ENCODE results near the gene SIGMAR1. TPM values are rescaled to one million over a fixed set of nuclear protein-coding genes. Genes with fewer than 3 reads are reported as not detected.
A peak's percentile ranks its signal among the peaks of the same experiment; 100 is the strongest.

Gene SIGMAR1
- total and polyA plus RNA-seq, 2 of the 8 experiments (the other 6 are each of a cell fraction or from before 2014, with no cell fraction given), result 84.2 to 134 TPM

DNA sequence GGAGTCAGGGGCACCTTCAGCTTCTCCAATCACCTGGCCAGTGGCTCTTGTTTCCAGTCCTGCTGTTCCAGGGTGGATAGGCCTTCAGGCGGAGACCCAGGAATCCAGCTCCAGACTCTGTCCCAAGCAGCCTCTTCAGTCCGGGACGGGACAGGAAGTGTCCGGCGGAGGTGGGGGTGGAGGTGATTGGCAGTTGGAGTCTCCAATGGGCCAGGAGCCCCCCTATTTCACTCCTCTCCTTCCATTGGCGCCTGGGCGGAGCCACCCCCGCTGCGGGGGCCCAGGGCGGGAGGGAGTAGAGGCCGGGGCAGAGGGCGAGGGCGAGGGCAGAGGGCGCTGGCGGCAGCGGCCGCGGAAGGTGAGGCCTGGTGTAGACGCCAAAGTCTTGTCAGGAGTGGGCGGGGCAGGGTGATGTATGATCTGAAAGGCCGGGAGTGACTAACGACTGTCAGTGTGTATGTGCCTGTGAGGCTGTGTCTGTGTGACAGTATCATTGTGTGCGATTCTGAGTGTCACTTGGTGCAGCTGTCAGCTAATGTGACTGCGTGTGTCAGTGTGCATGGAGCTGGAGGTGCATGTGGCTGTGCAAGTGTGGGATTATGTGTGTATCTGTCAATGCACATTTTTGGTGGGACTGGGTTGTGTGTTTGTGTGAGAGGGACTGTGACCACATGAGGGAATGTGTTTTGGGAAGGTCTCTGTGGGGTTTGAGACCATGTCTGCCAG lies 14.5 kb upstream of the SIGMAR1 start, which contains the start of gene IL11RA:
Gene IL11RA, plus strand, starts transcription at position 310 of the 726 bp plus-strand sequence. CDS start 3,033 bp downstream, outside the sequence.
- peak; percentile 13 for FAIRE-seq
- peak within 1 kb of the TSS; percentile 65 to 77 for H3K4me2 ChIP-seq (ENCODE audit: insufficient read depth in 1 of 2, low read depth in 2 of 2, low read length in 2 of 2)
- 0 out of 2 replicates have a peak within 1 kb of the TSS, but pooled peaks have one; percentile 75 for H2AK5ac ChIP-seq (ENCODE audit: low read depth, low read length)
- peak within 1 kb of the TSS; percentile 50 for H4K5ac ChIP-seq (ENCODE audit: insufficient read length, low read depth, low read length)
- H2BK20ac ChIP-seq (ENCODE audit: low read length), result no peak within 1 kb of the TSS; the same call in 1 of the 2 replicates
- peaks cover 10% of the 10 kb centered on the region for H3K23me2 ChIP-seq (ENCODE audit: low read depth, low read length)
- ChIA-PET CTCF (ENCODE audit: partially characterized antibody) (interaction anchor here (1.0 to 15.2 kb wide), 5 partner anchors 9 to 50 kb away, joined by 3 to 277 read pairs (median 4); partner anchors contain the start of genes GALT and SIGMAR1), POLR2A (ENCODE audit: partially characterized antibody) (interaction anchor here (1.4 to 12.8 kb wide), 4 partner anchors 10 to 59 kb away, joined by 3 to 127 read pairs (median 48); partner anchors contain the start of genes ARID3C, CCL27 and SIGMAR1)
- peak within 1 kb of the TSS; percentile 77; the same call in 1 of the 2 replicates for H2BK12ac ChIP-seq (ENCODE audit: low read depth, low read length)
- H2BK15ac ChIP-seq (ENCODE audit: low read length), result peak within 1 kb of the TSS; percentile 92; the same call in 1 of the 2 replicates
- no peak within 1 kb of the TSS for H4K8ac ChIP-seq (ENCODE audit: extremely low read depth, insufficient read depth, low read length)
- H3K79me1 ChIP-seq (ENCODE audit: low read depth, low read length), result peaks cover 6% of the 10 kb centered on the region; the same call in 1 of the 2 replicates
- no peak within 1 kb of the TSS; the same call in 1 of the 2 replicates for H2BK5ac ChIP-seq (ENCODE audit: low read depth, low read length)
- peaks cover 0 to 12% of the 10 kb centered on the region in 2 experiments; a peak in 1 of 4 replicates for H3K79me2 ChIP-seq (ENCODE audit: control insufficient read depth in 1 of 2, insufficient read depth in 2 of 2, low read length in 2 of 2)
- H3K36me3 ChIP-seq (ENCODE audit: control insufficient read depth in 2 of 4, insufficient read depth in 4 of 4, low read length in 3 of 4), result peaks cover 3 to 23% (median 8%) of the 10 kb centered on the region in 4 experiments; a peak in 7 of 8 replicates
- H4K91ac ChIP-seq (replicated peaks; ENCODE audit: insufficient read length, low read length), result no peak within 1 kb of the TSS
- peak within 1 kb of the TSS; percentile 48 to 65 (median 57) for H3K4me3 ChIP-seq (ENCODE audit: extremely low read depth in 1 of 4, insufficient read depth in 2 of 4, low read depth in 3 of 4, low read length in 4 of 4)
- peaks cover 1 to 10% of the 10 kb centered on the region in 2 experiments for H4K20me1 ChIP-seq (replicated peaks in 1 of 2; ENCODE audit: control insufficient read depth in 1 of 2, insufficient read depth in 2 of 2, low read length in 2 of 2)
- no peak within 1 kb of the TSS for H3K14ac ChIP-seq (ENCODE audit: insufficient read length)
- peaks cover 6 to 30% (median 15%) of the 10 kb centered on the region in 4 experiments for H3K4me1 ChIP-seq (replicated peaks in 1 of 4; ENCODE audit: control insufficient read depth in 3 of 4, insufficient read depth in 4 of 4, low read length in 3 of 4)
- no peak within 1 kb of the TSS for H3K23ac ChIP-seq (ENCODE audit: insufficient read length)
- WGBS, 2 experiments (ENCODE audit: extremely low coverage in 1 of 2, insufficient coverage in 1 of 2, insufficient read length in 1 of 2, insufficient replicate concordance in 2 of 2, low coverage in 1 of 2, low lambda C conversion rate in 2 of 2, missing lambda C conversion rate in 1 of 2), result 14% methylated on average over 14 of the region's 24 CpGs; no CpG with 5 or more reads in 1 of the 2 experiments
- H3K27ac ChIP-seq (ENCODE audit: low read depth, low read length), result no peak within 1 kb of the TSS; the same call in 1 of the 2 replicates
- H3K18ac ChIP-seq (ENCODE audit: extremely low read depth, low read length), result peak within 1 kb of the TSS; percentile 85
- peak within 1 kb of the TSS in 2 of 4 experiments; percentile 33 to 66; a peak in 4 of 7 replicates for H3K9ac ChIP-seq (replicated peaks in 1 of 4; ENCODE audit: extremely low read depth in 1 of 4, low read depth in 3 of 4, low read length in 3 of 4)
- no peak within 1 kb of the TSS for H3K4ac ChIP-seq (replicated peaks; ENCODE audit: insufficient read length, low read depth, low read length)
- H2AFZ ChIP-seq (ENCODE audit: low read length), result peak within 1 kb of the TSS; percentile 65; the same call in 1 of the 2 replicates
- peak; percentile 81 to 94 for DNase-seq (ENCODE audit: low read depth in 1 of 2, low spot score in 2 of 2)
- H2BK120ac ChIP-seq (replicated peaks; ENCODE audit: low read depth, low read length), result no peak within 1 kb of the TSS
- H3K56ac ChIP-seq (replicated peaks; ENCODE audit: insufficient read length, low read depth, low read length), result no peak within 1 kb of the TSS
- no peaks in the 10 kb centered on the region; a peak in 1 of 7 replicates for H3K27me3 ChIP-seq (replicated peaks in 1 of 4; ENCODE audit: control insufficient read depth in 3 of 4, extremely low read depth in 1 of 4, insufficient read depth in 3 of 4, low read length in 3 of 4)
- no peaks in the 10 kb centered on the region for H3K9me3 ChIP-seq (ENCODE audit: insufficient read depth in 2 of 2, low read depth in 1 of 2, low read length in 1 of 2)
- peak in 1 of 2 experiments; percentile 4; a peak in 1 of 4 replicates for TF ChIP-seq RAD21 (IDR thresholded peaks at IDR 0.05 in 1 of 2, conservative IDR thresholded peaks at IDR 0.05 in 1 of 2; ENCODE audit: low read depth in 2 of 2, low read length in 2 of 2)
- peak; percentile 68 for TF ChIP-seq TAF1 (IDR thresholded peaks at IDR 0.05; ENCODE audit: low read depth, low read length)
- TF ChIP-seq, protein P1, sequence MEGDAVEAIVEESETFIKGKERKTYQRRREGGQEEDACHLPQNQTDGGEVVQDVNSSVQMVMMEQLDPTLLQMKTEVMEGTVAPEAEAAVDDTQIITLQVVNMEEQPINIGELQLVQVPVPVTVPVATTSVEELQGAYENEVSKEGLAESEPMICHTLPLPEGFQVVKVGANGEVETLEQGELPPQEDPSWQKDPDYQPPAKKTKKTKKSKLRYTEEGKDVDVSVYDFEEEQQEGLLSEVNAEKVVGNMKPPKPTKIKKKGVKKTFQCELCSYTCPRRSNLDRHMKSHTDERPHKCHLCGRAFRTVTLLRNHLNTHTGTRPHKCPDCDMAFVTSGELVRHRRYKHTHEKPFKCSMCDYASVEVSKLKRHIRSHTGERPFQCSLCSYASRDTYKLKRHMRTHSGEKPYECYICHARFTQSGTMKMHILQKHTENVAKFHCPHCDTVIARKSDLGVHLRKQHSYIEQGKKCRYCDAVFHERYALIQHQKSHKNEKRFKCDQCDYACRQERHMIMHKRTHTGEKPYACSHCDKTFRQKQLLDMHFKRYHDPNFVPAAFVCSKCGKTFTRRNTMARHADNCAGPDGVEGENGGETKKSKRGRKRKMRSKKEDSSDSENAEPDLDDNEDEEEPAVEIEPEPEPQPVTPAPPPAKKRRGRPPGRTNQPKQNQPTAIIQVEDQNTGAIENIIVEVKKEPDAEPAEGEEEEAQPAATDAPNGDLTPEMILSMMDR (IDR thresholded peaks at IDR 0.05; ENCODE audit: control extremely low read depth in 1 of 3, insufficient read depth in 1 of 3, low read depth in 1 of 3, low read length in 3 of 3), result peak in 2 of 3 experiments; percentile 1 to 33; a peak in 2 of 4 replicates
- peak; percentile 70 for TF ChIP-seq SAP30 (IDR thresholded peaks at IDR 0.05; ENCODE audit: insufficient read depth, insufficient replicate concordance, low read length)
- TF ChIP-seq TCF12 (IDR thresholded peaks at IDR 0.05; ENCODE audit: low read depth, low read length), result no peak
- no peak for TF ChIP-seq SRF (IDR thresholded peaks at IDR 0.05; ENCODE audit: low read depth, low read length)
- TF ChIP-seq CREB1 (IDR thresholded peaks at IDR 0.05), result no peak
